A204.1 (cell line): ENCODE results near the gene SCFD1.
"Not testable (repeated sequence)": the region's sequence is repeated elsewhere in the genome, so short reads cannot be mapped to it uniquely, and the experiment has no call there.

Experiments
- FAIRE-seq: peaks from 2 replicates; lab custom pipeline; 2012; peaks lifted over from hg19 to GRCh38; lab: Jason Lieb, UNC

The SCFD1 gene

DNA sequence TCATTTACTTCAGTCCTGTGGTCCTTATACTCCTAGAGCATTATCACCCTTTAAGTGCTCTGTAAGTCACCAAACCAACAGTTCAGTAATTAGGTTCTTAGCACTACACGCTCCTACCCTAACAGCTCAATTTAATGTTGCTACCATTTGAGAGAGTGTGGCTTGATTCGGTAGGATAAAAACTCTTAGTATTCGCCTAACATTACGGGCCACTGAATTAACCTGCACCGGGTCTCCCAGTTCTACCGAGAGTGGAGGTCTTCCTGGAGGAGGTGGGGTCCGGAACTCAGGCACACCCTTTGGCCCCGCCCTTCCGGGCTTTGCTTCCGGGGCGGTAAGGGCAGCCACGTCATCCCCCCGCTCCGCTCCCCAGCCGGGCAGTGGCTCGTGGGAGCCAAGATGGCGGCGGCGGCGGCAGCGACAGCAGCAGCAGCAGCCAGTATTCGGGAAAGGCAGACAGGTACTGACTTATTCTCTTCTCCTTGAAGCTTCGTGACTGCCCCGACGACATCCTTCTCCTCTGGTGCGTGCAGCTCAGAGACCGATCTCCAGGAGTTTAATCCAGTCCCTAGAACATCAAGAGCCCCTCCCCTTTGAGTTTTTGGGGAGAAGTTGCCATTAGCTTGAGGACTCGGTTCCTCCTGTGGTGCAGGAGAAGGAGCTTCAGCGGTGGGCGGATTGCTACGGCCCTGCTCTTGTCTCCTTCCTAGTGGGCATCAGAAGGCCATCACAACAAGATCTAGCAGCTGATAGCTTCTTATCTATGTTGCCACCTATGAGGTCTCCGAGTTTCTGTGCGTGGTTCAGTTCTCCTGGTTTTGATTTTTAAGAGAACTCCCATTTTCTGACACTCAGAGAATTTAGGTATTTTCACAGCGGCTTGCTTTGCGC lies at the start of gene SCFD1:
Gene SCFD1 (plus strand): TSS at position 380 of the 891 bp plus-strand sequence. CDS start 20 bp downstream, at position 400.
- peak; percentile 70 for FAIRE-seq

- FAIRE-seq, result no peak
Measured at GRCh38 chr14:30572771-30573170, 49.3 kb upstream of the SCFD1 start.

DNA sequence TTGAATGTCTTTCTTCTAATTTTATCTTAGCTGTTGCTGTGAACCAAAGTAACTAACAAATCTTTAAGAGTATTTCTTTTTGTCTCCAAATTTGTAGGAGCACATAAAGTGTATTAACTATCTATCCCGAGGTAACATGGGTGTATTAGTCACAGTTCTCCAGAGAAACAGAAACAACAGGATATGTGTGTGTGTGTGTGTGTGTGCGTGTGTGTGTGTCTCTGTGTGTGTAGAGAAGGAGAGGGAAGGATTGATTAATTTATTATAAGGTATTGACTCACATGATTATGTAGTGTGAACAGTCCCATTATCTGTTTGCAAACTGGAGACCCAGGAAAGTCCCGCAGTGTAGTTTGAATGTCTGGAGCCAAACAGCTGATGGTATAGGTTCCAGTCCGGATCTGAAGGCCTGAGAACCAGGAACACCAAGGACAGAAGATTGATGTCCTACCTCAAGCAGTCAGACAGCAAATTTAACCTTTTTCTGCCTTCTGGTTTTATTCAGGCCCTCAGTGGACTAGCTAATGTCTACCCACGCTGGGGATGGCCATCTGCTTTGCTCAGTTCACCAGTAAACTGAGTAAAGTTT lies 48.8 kb upstream of the SCFD1 start:
- no peak for FAIRE-seq

DNA sequence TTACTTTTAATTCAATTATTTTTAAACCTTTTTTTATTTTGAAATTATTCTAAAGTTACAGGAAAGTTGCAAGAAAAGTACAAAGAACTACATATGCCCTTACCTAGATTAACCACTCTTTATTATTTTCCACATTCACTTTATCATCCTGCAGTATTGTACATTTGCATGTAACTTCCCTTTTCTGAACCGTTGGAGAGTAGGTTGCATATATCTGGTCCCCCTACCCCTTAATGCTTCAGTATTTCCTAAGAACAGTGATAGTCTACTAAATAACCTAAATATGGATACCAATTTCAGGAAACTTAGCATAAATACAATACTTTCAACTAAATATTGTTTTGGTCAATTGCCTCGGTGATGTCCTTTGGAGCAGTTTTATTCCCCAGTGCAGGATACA lies 48.2 kb upstream of the SCFD1 start:
- FAIRE-seq, result no peak

DNA sequence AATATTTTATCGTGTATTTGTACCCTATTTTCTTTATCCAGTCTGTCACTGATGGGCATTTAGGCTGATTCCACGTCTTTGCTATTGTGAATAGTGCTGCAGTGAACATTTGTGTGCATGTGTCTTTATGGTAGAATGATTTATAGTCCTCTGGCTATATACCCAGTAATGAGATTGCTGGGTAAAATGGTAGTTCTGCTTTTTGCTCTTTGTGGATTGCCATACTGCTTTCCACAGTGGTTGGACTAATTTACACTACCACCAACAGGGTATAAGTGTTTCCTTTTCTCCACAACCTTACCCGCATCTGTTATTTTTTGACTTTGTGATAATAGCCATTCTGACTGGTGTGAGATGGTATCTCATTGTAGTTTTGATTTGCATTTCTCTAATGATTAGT lies 47.3 kb upstream of the SCFD1 start:
- FAIRE-seq, result not testable (repeated sequence)

DNA sequence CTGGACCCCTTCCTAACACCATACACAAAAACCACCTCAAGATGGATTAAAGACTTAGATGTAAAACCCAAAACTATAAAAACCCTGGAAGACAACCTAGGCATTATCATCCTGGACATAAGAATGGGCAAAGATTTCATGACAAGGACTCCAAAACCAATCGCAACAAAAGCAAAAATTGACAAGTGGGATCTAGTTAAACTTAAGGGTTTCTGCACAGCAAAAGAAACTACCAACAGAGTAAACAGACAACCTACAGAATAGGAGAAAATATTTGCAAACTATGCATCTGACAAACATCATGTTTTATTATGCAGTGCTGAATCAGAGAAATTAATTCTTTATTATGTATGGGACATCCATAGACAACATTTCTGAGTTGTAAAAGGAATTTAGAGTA lies 45.8 kb upstream of the SCFD1 start:
- FAIRE-seq, result not testable (repeated sequence)

DNA sequence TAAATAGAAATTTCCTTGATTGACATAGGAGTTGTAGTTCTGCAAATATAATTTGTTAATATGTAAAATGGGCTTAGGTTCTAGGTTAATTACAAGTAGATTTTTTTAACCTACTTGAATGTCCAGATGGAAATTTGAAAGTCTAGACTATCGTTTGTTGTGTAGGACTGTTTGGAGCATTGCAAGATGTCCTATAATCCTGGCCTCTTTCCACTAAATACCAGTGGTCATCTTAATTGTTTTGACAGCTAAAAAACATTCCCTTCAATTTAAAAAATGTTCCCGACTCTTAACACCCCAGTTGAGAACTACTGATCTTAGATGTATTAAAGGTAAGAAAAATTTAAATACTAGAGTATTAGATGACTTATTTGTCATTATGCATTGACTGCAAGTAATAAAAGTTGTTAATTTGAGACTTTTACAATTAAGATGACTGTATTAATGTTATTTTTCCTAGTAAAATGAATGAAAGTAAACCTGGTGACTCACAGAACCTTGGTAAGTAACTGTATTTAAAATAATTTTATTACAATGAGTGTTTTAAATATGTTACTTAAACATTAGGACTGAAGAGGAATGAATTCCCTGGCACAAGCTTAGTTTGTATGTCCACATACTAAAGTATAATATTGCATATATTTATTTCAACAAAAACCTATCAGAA lies 41.4 kb upstream of the SCFD1 start:
- FAIRE-seq, result peak; percentile 52

GRCh38 chr14:30581283-30581625 lies 40.9 kb upstream of the SCFD1 start:
- FAIRE-seq, result no peak

GRCh38 chr14:30582376-30582775 lies 39.7 kb upstream of the SCFD1 start:
- no peak for FAIRE-seq

DNA sequence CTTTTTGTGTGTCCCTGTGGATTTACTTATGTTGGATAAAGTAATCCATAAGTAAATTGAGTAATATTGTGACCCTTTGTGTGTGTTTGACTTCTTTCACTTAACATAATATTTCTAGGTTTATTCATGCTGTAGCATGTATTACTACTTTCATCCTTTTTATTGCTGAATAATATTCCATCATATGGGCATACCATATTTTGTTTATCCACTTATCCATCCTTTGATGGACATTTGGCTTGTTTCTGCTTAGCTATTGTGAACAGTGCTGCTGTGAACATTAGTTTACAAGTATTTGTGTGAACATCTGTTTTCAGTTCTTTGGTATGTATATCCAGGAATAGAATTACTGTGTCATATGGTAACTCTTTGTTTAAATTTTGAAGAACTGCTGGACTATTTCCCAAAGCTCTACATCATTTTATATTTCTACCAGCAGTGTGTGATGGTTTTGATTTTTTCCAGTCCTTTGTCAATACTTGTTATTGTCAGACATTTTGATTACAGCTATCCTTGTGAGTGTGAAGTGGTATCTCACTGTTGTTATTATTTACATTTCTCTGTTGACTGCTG lies 38.0 kb upstream of the SCFD1 start:
- no peak for FAIRE-seq

DNA sequence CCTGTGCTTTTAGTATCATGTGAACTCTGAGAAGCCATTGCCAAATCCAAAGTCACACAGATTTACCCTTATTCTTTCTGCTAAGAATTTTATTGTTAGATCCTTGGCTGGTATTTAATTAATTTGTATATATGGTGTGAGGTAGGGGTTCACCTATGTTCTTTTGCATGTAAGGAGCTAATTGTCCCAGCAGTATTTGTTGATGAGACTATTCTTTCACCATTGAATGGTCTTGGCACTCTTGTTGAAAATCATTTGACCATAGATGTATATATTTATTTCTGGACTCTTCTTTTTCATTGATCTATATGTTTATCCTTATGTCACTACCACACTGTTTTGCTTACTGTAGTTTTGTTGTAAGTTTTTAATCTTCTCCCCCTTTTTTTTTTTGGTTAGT lies 36.9 kb upstream of the SCFD1 start:
- FAIRE-seq, result no peak

DNA sequence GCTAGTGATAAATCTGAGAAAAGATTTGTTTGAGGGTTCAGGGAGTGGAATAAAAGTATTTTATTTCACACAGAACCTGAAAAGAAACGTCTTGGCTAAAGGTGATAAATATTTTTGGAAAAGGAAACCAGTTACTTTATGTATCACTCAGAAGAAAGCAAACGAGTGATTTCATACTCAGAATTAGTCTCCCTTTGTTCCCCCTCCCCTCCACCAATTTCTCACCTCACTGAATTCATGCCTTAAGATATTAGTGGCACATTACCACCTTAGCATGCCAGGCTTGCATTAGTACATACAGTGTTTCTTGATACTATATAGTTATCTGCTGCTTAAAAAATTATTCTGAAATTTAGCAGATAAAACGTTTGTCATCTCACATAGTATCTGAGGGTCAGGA lies 35.0 kb upstream of the SCFD1 start:
- FAIRE-seq, result no peak

DNA sequence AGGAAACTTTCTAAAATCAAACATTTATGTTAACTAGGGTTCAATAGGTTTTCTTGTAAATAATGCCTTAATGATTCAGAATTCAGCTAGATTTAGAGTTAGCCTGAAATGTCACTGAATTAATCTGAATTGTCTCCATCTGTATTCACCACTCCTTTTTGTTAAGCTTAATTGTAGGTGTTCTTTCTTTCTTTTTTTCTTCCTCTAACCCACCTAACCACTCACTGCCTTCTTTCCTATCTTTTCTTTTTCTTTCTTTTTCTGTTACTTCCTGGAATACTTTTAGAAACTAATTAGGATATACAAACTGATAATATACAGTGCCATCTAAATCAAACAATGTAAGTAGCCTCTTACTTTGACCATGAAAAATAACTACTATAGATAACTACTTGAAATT lies 33.2 kb upstream of the SCFD1 start:
- FAIRE-seq, result no peak

DNA sequence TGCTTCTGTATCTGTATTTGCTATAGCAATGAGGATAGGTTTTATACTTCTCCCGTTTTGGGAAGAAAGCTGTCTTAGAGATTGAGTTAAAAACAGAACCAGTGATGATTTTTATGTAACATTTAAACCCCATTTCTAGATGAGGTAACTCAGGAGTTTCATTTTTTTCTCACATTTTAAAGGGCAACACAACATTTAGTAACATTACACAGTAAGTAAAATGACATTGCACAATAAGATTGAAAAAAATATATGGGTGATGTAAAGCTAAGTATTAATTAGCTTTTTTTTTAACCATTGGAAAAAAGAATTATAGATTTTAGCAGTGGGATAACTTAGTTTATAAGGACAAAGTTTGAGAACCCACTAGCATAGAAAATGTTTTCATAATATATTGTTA lies 25.2 kb upstream of the SCFD1 start:
- FAIRE-seq, result peak; percentile 53

DNA sequence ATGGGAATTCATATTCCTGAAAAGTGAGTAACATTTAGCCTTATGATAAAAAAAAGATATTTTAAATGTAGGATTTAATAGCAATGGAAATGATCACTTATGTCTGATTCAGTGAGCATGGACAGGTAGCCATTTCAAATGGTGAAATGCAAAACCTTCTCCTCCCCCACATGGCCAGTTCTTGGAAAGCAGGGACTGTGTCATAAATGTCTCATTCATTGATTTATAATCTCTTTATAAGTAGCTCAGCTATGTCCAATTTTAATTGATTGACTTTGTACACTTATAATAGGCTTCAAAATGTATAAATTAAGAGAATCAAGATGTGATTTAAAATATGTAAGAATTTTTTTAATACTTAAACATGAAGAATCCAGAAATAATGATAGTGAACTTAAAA lies 24.6 kb upstream of the SCFD1 start:
- FAIRE-seq, result peak; percentile 86

- no peak for FAIRE-seq
Measured at GRCh38 chr14:30600922-30601918, 20.9 kb upstream of the SCFD1 start.

- FAIRE-seq, result no peak
Measured at GRCh38 chr14:30603402-30603801, 18.7 kb upstream of the SCFD1 start.

GRCh38 chr14:30604696-30605095 lies 17.4 kb upstream of the SCFD1 start:
- FAIRE-seq, result peak; percentile 25

DNA sequence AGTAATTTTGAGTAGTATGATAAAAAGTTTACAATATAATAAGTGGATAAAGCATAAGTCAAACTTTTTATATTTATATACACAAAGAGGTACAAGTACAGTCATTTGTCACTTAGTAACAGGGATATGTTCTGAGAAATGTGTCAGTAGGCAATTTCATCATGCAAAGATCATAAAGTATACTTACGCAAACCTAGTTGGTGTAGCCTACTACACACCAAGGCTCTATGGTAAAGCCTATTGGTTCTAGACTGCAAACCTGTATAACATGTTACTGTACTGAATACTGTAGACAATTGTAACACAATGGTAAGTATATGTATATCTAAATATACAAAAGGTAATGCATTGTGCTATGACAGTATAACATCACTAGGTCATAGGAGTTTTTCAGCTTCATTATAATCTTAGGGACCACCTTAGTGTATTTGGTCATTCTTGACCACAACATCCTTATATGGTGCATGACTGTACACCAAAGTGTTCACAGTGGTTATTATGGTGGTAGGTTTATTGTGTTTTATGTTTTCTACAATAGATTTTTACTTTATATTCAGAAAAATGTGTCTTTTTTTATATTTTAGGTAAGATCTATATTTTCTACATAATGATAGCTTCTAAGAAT lies 14.9 kb upstream of the SCFD1 start:
- peak; percentile 80 for FAIRE-seq

GRCh38 chr14:30608533-30609006 lies 13.5 kb upstream of the SCFD1 start:
- FAIRE-seq, result no peak

- no peak for FAIRE-seq
Measured at GRCh38 chr14:30610787-30611343, 11.3 kb upstream of the SCFD1 start.
